HG03457 (cell line): Measurements from ENCODE around the gene SLCO6A1.
"Not testable (repeated sequence)": the region's sequence is repeated elsewhere in the genome, so short reads cannot be mapped to it uniquely, and the experiment has no call there.

Experiments
- ATAC-seq: cut with Tn5 transposase; IDR thresholded peaks from one replicate; pipeline ENCODE4 v1.9.1; 2021; ENCODE audit warnings: moderate number of reproducible peaks; ENCODE audit not compliant: unreplicated experiment

Gene SLCO6A1

GRCh38 chr5:102498271-102499034 lies at the start of gene SLCO6A1:
SLCO6A1 (minus strand) TSS chr5:102499001; CDS start chr5:102498844, 157 bp downstream.
- ATAC-seq = no peak

- ATAC-seq = no peak
Observed at GRCh38 chr5:102547141-102548035, 48.6 kb upstream of the SLCO6A1 start.

- ATAC-seq = no peak
Observed at GRCh38 chr5:102545175-102545574, 46.4 kb upstream of the SLCO6A1 start.

DNA sequence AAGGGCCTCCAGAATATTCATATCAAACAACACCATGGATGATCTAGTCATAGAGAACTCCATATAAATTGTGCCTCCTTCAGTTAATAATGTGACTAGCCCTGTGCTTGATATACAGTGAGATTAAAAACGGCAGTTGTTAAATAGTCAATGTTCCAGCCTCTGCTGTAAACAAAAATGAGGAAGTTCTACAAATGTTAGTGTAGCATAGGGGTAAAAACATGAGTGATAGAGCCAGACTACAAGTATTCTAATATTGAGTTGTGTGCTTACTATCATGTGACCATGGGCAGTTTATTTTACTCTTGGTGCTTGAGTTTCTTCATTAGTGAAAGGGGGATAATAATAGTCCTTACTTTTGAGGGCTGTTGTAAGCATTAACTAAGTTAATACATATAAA lies 43.3 kb upstream of the SLCO6A1 start:
- ATAC-seq = no peak

DNA sequence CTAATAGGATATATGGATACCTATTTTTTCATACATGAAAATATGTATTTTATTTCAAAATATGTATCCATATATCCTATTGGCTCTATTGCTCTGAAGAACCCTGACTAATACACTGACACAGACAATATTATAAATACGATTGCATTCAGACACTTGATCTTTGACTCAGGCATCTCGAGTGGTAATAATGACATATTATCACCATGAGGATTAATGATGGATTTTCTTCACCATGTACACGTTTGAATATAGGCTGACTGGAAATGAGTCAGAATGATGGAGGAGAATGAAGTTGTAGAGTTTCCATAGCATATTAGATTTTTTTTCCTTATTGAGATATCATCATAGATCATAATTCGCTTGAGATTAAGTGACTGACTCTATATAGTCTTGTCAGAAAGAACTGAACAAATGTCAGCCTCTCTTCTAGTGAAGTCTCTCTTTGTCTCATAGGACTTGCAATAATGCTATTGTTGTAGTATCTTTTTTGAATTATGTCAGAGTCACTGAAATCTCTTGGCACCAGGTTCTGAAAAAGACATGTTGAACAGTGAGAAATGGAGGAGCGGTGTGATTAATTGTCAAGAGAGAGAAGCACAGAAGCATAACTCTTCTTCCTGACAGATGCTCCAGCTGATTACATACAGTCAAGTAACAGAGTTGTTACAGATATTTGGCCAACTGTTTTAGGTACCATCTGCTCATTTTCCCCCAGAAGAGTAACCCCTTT lies 41.4 kb upstream of the SLCO6A1 start:
- ATAC-seq = no peak

DNA sequence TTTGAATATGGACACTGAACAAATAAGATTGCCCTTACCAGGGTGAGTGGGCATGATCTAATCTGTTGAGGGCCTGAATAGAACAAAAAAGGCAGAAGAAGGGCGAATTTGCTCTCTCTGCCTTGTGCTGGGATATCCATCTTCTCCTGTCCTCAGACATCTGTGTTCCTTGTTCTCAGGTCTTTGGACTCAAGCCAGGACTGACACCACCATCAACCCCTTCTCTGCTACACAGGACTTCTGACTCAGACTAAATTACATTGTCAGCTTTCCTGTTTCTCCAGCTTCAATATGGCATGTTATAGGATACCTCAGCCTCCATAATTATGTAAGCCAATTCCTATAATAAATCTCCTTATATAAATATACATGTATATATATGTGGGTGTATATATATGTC lies 40.8 kb upstream of the SLCO6A1 start:
- ATAC-seq = no peak

DNA sequence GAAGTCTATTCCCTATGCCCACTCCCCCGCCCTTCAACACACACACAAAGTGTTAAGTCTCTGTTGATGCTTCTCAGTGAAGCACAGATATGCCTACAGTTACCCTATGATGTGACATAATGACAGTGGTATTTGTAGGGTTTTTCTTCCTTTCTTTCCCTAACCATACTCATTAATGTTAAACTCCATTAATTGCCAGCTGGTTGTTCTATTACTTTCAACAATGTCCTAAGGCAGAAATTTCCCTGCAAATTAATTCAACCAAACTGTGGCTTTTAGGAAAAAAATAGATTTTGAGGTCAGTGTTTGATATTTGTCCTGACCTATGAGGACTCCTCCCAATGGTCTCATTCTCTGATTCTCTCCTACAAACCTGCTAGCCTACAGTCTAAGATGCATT lies 38.2 kb upstream of the SLCO6A1 start:
- ATAC-seq = no peak

DNA sequence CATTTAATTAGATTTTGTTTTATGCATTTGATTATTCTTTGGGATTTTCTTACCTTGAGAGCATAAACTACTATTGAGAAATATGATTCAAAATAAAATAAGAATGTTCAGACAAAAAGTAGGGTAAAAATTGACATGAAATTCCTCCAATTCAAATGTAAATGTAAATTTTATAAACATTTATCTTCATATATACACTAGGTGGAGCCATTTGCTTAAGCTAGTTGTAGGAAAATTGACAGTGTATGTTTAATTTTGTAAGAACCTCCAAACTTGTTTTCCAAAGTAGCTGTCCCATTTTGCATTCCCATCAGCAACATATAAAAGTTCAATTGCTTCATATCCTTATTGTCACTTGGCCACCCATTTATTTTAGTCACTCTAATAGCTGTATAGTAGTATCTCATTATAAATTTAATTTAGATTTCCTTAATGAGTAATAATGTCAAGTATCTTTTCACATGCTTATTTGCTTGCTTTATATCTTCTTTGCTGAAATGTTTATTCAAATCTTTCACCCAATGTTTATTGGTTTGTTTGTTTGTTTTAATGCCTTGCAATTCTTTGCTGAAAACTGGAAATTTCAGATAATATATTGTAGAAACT lies 37.6 kb upstream of the SLCO6A1 start:
- ATAC-seq = no peak

DNA sequence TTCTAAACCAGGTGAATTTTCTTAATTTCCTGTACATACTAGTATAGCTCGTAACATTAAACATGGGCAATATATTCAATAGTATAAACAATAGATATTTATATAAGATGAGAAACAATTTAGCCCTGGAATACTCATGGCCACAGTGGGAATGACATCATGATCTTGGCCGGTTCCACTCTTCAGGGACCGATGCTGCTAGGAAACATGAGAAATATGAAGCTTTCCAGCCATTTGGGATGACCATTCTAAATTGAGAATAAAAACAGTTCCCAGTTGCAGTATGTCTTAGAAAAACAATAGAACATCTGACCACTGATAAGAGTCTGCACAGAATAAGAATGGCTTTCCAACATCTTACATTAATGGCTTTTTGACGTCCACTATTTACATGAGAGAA lies 33.3 kb upstream of the SLCO6A1 start:
- no peak for ATAC-seq

GRCh38 chr5:102531506-102531905 lies 32.7 kb upstream of the SLCO6A1 start:
- ATAC-seq = peak; percentile 99

GRCh38 chr5:102529447-102529846 lies 30.6 kb upstream of the SLCO6A1 start:
- ATAC-seq = no peak

DNA sequence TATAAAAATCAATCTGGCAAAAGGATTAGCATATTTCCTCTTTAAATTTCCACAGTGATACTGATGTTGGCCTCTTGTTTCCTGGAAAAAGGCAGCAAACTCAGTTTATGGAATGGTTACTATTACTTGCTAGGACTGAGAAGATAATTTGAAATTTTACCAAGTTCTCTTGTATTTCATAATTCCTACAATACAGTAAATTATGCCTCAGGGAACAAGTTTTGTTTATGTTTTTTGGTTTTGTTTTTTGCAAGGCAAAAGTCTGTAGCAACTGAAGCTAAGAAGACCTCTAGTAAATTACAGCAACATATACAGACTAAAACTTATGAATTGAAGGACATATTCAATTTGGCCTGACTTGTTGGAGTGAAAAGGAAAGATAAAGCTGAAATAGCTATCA lies 30.2 kb upstream of the SLCO6A1 start:
- no peak for ATAC-seq

DNA sequence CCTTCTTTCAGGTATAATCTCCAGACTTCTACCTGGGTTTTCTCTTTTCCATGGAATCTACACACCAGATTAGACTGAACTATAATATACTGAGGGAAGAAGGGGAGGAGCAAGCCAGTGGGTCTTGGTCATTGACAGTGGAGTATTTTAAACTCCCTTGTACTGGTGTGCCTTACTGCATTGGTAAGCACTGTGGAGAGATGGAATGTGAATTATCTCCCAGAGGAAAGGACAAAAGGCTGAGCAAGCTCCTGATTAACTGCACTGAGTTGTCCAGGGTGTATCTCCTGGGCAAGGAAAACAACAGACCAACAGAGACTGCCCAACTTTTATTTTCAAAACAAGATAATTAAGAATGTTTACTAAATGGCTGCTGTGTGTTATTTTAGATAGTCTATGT lies 29.8 kb upstream of the SLCO6A1 start:
- no peak for ATAC-seq

DNA sequence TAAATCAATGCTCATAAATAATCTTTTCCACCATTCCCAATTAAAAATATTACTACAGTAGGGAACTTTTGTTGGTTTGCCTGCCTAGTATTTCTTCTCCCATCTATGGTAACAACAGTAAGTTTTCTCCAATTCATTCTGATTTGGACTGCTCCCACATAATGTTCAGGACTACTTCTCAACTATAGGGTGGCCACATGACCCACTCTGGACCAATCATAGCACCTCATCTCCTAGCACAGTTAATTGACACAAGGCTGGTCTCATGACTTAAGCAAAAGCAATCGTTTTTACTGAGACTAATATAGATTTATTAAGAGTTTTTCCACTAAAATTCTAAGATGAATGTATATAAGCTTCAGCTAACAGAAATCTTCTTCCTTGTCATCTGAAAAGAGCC lies 28.7 kb upstream of the SLCO6A1 start:
- no peak for ATAC-seq

DNA sequence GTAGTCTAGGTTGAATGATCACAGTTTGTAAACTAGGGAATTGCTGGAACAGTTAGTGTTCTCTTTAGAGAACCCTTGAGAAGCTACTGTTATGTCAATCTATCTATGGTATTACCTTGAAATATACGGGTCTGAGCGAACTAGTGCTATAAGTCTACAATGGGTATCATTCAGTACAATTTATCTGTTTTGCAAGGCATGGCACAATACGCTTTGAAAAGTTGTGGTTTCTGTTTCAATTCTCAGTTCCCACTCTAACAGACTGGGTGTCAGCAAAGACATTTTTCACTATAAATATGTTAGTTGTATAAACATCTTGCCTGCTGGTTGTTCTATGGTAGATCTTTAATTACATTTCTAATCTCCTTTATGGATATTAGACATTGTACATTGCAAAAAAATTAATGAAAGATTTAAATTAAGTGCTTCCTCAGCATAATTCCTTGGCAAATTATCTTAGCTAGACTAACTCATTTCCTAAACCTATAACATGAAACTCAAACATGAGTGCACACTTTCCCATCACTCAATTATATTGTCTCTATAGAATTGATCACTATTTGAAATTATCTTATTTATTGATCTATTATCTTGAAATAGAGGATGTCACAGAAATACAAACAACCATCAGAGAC lies 24.9 kb upstream of the SLCO6A1 start:
- peak; percentile 100 for ATAC-seq

DNA sequence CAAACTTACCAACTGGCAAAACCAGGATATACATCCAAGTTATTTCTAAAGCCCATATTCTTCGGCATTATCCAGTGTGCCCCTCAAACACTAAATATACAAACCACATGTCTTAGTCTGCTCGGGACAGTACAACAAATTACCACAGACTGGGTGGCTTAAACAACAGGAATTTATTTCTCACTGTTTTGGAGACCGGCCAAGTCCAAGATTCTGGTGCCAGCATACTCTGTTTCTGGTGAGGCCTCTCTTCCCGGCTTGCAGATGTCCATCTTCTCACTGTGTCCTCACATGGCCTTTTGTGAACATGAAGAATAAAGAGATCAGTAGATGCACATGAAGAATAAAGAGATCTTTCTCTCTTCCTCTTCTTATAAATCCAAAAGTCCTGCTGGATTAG lies 12.9 kb upstream of the SLCO6A1 start:
- ATAC-seq = no peak

DNA sequence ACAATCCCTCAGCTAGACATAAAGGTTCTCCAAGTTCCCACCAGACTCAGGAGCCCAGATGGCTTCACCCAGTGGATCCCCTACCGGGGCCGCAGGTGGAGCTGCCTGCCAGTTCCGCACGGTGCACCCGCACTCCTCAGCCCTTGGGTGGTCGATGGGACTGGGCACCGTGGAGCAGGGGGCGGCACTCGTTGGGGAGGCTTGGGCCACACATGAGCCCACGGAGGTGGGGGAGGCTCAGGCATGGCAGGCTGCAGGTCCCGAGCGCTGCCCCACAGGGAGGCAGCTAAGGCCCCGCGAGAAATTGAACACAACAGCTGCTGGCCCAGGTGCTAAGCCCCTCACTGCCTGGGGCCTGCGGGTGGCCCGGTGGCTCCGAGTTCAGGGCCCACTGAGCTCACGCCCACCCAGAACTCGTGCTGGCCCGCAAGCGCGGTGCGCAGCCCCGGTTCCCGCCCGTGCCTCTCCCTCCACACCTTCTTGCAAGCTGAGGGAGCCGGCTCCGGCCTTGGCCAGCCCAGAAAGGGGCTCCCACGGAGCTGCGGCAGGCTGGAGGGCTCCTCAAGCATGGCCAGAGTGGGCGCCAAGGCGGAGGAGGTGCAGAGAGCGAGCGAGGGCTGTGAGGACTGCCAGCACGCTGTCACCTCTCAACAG lies 7.4 kb downstream of the SLCO6A1 start:
- not testable (repeated sequence) for ATAC-seq

GRCh38 chr5:102483736-102484135 lies 15.1 kb downstream of the SLCO6A1 start:
- ATAC-seq = no peak

- no peak for ATAC-seq
Observed at GRCh38 chr5:102481054-102481715, 17.6 kb downstream of the SLCO6A1 start.
